Measurements from ENCODE around the gene AMOTL1.

GRCh38 chr11:94788396-94788795 lies 20.2 kb downstream of the AMOTL1 start:
- TF ChIP-seq CTCF (IDR thresholded peaks at IDR 0.05): no peak
- no peak for TF ChIP-seq EZH2 (IDR thresholded peaks at IDR 0.05)
- TF ChIP-seq EZH2phosphoT487 (IDR thresholded peaks at IDR 0.05): no peak
